Activated naive CD4-positive, alpha-beta T cell treated with anti-CD3 and anti-CD28 coated beads, Interleukin-2, amount 50 U/mL, for 72 hours (primary cell): ENCODE data around the gene COX17. TPM values are rescaled to one million over a fixed set of nuclear protein-coding genes. Genes with fewer than 3 reads are reported as not detected.
A peak's percentile ranks its signal among the peaks of the same experiment; 100 is the strongest.

ENCODE experiments used
- ATAC-seq, 2 donors: fragments of 150-1000 bp; cut with Tn5 transposase; 2 replicates each; pipeline ENCODE4 v1.10.0; 2021; ENCODE audit warnings: mild to moderate bottlenecking in 2 of 2, moderate library complexity in 2 of 2
- DNase-seq, 2 donors: peaks; one replicate each; pipeline ENCODE4 v3.0.0; 2021 to 2022; ENCODE audit warnings: low spot score in 2 of 2
- H3K27ac Mint-ChIP-seq, 2 donors: one replicate each; pipeline ENCODE4 v1.8.0; 2022; ENCODE audit warnings: mild to moderate bottlenecking in 2 of 2, mixed read lengths in 2 of 2
- H3K36me3 Mint-ChIP-seq, 2 donors: one replicate each; pipeline ENCODE4 v1.8.0; 2022; ENCODE audit warnings: mixed read lengths in 2 of 2
- H3K9me3 Mint-ChIP-seq, 2 donors: one replicate each; pipeline ENCODE4 v1.8.0; 2022; ENCODE audit warnings: mixed read lengths in 2 of 2
- total RNA-seq, 2 donors: library from RNA; stranded (reverse); gene quantifications; one replicate each; pipeline ENCODE4 v1.2.3, GENCODE V29; 2022

COX17 gene
- total RNA-seq: 10 to 100 TPM; 76.2 to 78.2 TPM

- Mint-ChIP-seq H3K9me3 (no peaks in the 10 kb centered on the region), H3K36me3 (peaks cover 17 to 35% of the 10 kb centered on the region in 2 donors)
- peak; percentile 89 to 95 for DNase-seq
These were observed at the start of gene COX17 for GRCh38 chr3:119676771-119677640. TSS of gene COX17 (minus strand) at chr3:119677406. CDS start at chr3:119677310, 96 bp downstream.

GRCh38 chr3:119726909-119727308 is 49.7 kb upstream of the COX17 start:
- Mint-ChIP-seq H3K36me3 (no peaks in the 10 kb centered on the region), H3K27ac (no peak overlapping the region), H3K9me3 (no peaks in the 10 kb centered on the region)
- ATAC-seq (no peak), DNase-seq (no peak)

More at GRCh38 chr3:119676771-119677640, at the start of gene COX17:
- peak within 1 kb of the TSS; percentile 92 to 94 for H3K27ac Mint-ChIP-seq
- ATAC-seq: peak; percentile 89 to 90

GRCh38 chr3:119723022-119723421 is 45.8 kb upstream of the COX17 start:
- no peak for ATAC-seq

GRCh38 chr3:119717520-119717919 is 40.3 kb upstream of the COX17 start:
- H3K36me3 Mint-ChIP-seq: no peaks in the 10 kb centered on the region
- no peaks in the 10 kb centered on the region for H3K9me3 Mint-ChIP-seq
- no peak for DNase-seq
- ATAC-seq: no peak
- H3K27ac Mint-ChIP-seq: no peak overlapping the region

More at GRCh38 chr3:119723022-119723421, 45.8 kb upstream of the COX17 start:
- Mint-ChIP-seq H3K9me3 (no peaks in the 10 kb centered on the region), H3K36me3 (no peaks in the 10 kb centered on the region), H3K27ac (no peak overlapping the region)
- no peak for DNase-seq

GRCh38 chr3:119716998-119717397 is 39.8 kb upstream of the COX17 start:
- no peak overlapping the region for H3K27ac Mint-ChIP-seq
- DNase-seq: no peak
- no peaks in the 10 kb centered on the region for H3K36me3 Mint-ChIP-seq
- no peak for ATAC-seq
- H3K9me3 Mint-ChIP-seq: no peaks in the 10 kb centered on the region

DNA sequence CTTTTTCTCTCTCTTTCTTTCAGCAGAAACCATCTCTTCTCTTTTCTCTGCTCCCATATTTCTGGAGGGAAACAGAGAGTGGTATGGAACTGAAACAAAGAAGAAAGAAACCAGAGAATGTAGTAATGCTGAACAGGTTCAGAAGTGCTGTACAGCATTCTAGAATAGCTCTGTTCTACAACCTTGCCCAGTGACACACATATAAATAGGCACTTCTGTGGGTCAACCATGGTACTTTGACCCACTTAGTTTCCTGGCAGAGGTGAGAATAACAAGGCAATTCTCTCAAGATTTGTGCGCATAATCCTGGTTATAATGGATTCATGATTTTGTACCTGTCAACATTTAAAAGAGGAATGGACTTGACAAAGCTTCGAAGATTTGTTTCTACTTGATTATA is 37.9 kb upstream of the COX17 start:
- ATAC-seq (no peak), DNase-seq (no peak)
- no peak overlapping the region for H3K27ac Mint-ChIP-seq
- no peaks in the 10 kb centered on the region for H3K9me3 Mint-ChIP-seq
- H3K36me3 Mint-ChIP-seq: no peaks in the 10 kb centered on the region

- DNase-seq: no peak
- Mint-ChIP-seq H3K27ac (no peak overlapping the region), H3K36me3 (peaks cover 9 to 26% of the 10 kb centered on the region in 2 donors), H3K9me3 (peaks cover 13 to 19% of the 10 kb centered on the region in 2 donors)
- no peak for ATAC-seq
These were observed 26.8 kb upstream of the COX17 start for GRCh38 chr3:119703820-119704531.

DNA sequence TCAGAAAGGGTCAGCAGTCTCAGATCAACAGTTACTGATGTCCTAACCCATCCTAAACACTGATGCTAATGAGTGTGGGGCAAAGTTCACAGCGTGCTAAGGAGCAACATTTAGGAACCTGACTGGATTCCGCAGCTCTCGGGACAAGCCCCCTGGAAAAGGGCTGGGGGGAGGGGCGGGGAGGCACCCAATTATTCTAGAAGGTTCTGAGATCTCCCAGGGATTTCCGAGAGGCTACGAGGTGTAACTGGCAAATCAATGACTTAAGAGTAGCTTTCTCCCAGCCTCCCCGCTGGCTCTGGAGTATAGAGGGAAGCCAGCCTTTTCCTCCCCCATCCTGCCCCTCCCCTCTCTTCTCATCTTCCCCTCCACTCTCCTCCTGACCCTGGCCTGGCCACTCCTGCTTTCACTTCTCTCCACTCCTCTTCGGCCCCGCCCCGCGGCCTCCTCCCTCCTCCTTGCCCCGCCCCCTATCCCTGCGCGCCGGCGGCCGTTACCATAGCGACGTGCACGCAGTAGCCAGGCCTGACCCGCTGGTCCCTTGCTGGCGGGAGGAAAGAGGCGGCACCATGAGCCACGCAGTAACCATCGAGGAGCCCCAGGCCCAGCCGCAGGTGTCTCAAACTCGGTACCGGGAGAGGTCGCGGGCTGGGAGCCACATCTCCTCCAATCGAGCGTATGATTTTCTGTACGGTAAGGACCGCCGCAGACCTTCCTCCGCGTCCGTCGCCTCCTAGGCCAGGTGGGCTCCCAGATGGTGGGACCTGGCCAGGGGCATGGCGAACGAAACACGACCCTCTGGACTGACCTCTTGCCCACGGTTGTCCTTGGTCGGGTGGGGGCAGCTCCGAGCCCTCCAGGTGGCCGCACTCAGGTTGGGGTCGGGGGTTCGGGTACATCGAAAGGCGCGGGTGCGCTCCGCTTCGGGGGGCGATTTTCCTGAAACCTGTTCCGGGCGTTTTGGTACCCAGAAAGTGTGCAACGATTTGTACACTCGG is 25.6 kb upstream of the COX17 start, which contains the start of gene CFAP91:
Gene CFAP91 (plus strand): TSS at position 493 of the 998 bp plus-strand sequence. CDS start 77 bp downstream, at position 570.
- peak; percentile 75 to 89 for DNase-seq
- ATAC-seq: peak; percentile 89 to 91
- Mint-ChIP-seq H3K36me3 (peaks cover 9 to 26% of the 10 kb centered on the region in 2 donors), H3K27ac (peak within 1 kb of the TSS in 1 of 2 donors; percentile 72), H3K9me3 (peaks cover 13 to 19% of the 10 kb centered on the region in 2 donors)

- peak overlapping the region; percentile 24 to 84 for H3K27ac Mint-ChIP-seq
- ATAC-seq: peak; percentile 11 to 19
- H3K9me3 Mint-ChIP-seq: peaks cover 13 to 19% of the 10 kb centered on the region in 2 donors
- H3K36me3 Mint-ChIP-seq: peaks cover 9 to 26% of the 10 kb centered on the region in 2 donors
- DNase-seq: no peak
These were observed 23.9 kb upstream of the COX17 start for GRCh38 chr3:119700920-119701734.

GRCh38 chr3:119700269-119700919 is 23.2 kb upstream of the COX17 start:
- peak; percentile 17 to 65 for DNase-seq
- peak overlapping the region; percentile 24 to 84 for H3K27ac Mint-ChIP-seq
- ATAC-seq: peak; percentile 61 to 67
- peaks cover 9 to 26% of the 10 kb centered on the region in 2 donors for H3K36me3 Mint-ChIP-seq
- peaks cover 13 to 19% of the 10 kb centered on the region in 2 donors for H3K9me3 Mint-ChIP-seq

GRCh38 chr3:119697394-119697793 is 20.2 kb upstream of the COX17 start:
- peaks cover 13 to 19% of the 10 kb centered on the region in 2 donors for H3K9me3 Mint-ChIP-seq
- peaks cover 9 to 20% of the 10 kb centered on the region in 2 donors for H3K36me3 Mint-ChIP-seq
- ATAC-seq (no peak), DNase-seq (no peak)
- no peak overlapping the region for H3K27ac Mint-ChIP-seq

DNA sequence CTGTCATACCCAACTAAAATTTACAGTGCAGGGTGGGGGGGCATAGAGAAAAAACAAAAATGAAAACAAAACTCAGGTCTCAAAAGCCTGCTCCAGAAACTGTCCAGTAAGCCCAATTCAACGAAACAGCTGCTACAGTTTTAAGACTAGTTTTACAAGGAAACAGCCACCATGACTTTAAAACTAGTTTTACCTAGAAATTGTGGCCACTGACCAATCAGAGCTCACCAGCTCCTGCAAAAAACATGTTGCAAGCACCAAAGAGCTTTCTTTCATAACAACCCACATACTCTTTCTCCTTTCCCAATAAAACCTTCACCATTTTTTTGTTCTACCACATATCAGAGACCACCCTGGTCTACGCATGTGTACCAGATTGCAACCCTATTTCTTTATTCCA is 18.3 kb upstream of the COX17 start:
- DNase-seq (no peak), ATAC-seq (no peak)
- Mint-ChIP-seq H3K9me3 (peaks cover 8 to 12% of the 10 kb centered on the region in 2 donors), H3K27ac (no peak overlapping the region), H3K36me3 (peaks cover 0 to 9% of the 10 kb centered on the region in 2 donors)

DNA sequence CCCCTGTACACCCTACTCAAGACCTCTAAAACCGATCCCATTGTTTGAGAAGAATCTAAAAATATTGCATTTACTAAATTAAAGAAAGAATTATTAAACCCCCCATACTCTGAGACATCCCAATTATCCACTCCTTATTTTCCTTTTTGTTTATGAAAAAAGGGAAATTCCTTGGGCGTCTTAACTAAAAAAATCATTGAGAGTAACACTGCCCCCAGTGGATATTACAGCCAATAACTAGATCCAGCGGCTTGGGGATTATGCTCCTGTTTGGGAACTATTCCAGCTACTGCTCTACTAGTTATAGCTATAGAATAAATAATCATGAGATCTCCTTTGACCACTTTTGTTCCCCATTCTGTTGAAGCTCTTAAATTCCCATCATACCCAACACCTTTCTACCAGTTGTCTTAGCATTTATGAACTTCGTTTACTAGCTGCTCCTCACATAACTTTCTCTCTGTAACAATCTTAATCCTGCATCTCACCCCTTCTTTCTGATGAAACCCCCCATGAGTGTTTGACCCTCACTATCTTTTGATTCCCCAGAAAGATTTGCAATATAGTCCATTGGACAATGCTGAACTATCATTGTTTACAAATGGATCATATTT is 12.9 kb upstream of the COX17 start:
- H3K36me3 Mint-ChIP-seq: peaks cover 8 to 10% of the 10 kb centered on the region in 2 donors
- ATAC-seq: no peak

GRCh38 chr3:119683421-119683820 is 6.2 kb upstream of the COX17 start:
- peaks cover 0 to 6% of the 10 kb centered on the region in 2 donors for H3K9me3 Mint-ChIP-seq
- H3K36me3 Mint-ChIP-seq: peaks cover 8 to 10% of the 10 kb centered on the region in 2 donors
- DNase-seq (no peak), ATAC-seq (no peak)
- H3K27ac Mint-ChIP-seq: no peak overlapping the region

More for the DNA sequence above, 12.9 kb upstream of the COX17 start:
- DNase-seq: no peak
- Mint-ChIP-seq H3K27ac (no peak overlapping the region), H3K9me3 (peaks cover 0 to 6% of the 10 kb centered on the region in 2 donors)
